ENCODE measurements around the gene TFDP3.

TFDP3 gene

DNA sequence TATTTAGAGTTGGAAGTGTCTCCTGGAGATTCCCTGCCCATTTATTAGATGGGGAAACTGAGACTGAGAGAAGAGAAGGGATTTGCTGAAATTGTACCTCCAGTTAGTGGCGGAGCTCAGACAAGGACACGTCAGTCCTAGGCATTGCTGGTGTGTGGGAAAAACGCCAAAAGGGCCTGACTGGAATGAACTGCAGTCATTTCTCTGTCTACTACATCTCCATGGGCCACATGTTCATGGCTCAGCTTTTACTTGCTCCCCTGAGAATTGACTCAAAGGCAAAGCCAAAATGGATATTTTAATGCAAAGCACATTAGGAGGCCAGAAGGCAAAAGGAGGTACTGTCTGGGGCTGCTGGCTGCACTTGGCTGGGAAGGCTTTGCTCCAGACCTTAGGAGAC lies 3.9 kb downstream of the TFDP3 start:
- H3K4me3 ChIP-seq (ENCODE audit: low read length): no peak overlapping the region
- no peak for TF ChIP-seq ZNF274 (IDR thresholded peaks at IDR 0.05; ENCODE audit: low read depth, low read length)

DNA sequence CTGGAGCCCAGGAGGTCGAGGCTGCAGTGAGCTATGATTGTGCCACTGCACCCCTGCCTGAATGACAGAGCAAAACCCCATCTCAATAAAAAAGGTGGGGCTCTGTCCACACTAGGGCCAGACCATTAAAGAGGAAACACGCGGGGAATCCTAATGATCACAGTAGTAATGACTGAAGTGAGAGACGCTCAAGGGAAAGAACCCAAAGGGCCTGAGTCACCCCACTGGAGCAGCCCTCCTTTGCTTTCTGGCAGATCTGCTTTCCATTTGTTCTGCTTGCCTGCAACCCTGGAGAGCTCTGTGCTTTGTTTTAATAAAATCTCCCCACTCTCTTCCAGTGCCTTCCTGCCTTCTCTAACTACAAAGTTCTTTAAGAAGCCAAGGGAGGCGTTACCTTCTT lies 5.0 kb downstream of the TFDP3 start:
- no peak for TF ChIP-seq ZNF274 (IDR thresholded peaks at IDR 0.05; ENCODE audit: low read depth, low read length)
- no peak overlapping the region for H3K4me3 ChIP-seq (ENCODE audit: low read length)

DNA sequence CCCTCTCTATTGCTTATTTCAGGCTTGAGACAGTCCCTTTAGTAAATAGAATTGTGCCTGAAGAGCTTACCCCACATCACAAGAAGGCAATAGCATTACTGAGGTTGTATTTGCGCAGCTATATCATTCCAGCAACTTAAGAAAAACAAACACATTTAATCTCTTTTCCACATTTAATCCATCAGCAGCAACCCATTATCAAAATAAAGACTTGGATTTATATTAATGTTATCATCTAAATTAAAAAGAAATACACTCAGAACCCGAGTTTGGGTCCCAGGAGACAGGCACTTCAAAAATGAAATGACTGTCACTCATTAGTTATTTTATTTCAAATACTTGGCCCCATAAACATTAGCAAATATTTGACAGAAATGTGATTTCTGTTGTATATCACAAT lies 10.4 kb downstream of the TFDP3 start:
- H3K4me3 ChIP-seq (ENCODE audit: low read length): no peak overlapping the region
- TF ChIP-seq ZNF274 (IDR thresholded peaks at IDR 0.05; ENCODE audit: low read depth, low read length): no peak

DNA sequence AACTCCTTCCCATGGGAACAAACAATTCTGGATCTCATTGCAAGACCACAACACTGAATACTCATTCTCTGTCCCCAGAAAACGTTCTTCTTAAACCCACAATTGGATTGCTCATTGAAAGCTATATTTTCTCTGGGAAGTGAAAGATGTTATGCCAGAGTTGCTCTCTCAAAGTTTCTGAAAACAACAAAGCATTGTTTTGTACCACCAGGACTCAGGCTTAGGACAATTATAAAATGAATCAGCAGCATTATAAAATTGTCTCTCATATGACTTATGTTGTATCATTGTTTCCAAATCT lies 26.5 kb downstream of the TFDP3 start:
- H3K4me3 ChIP-seq (ENCODE audit: low read length): no peak overlapping the region
- no peak for TF ChIP-seq ZNF274 (IDR thresholded peaks at IDR 0.05; ENCODE audit: low read depth, low read length)

DNA sequence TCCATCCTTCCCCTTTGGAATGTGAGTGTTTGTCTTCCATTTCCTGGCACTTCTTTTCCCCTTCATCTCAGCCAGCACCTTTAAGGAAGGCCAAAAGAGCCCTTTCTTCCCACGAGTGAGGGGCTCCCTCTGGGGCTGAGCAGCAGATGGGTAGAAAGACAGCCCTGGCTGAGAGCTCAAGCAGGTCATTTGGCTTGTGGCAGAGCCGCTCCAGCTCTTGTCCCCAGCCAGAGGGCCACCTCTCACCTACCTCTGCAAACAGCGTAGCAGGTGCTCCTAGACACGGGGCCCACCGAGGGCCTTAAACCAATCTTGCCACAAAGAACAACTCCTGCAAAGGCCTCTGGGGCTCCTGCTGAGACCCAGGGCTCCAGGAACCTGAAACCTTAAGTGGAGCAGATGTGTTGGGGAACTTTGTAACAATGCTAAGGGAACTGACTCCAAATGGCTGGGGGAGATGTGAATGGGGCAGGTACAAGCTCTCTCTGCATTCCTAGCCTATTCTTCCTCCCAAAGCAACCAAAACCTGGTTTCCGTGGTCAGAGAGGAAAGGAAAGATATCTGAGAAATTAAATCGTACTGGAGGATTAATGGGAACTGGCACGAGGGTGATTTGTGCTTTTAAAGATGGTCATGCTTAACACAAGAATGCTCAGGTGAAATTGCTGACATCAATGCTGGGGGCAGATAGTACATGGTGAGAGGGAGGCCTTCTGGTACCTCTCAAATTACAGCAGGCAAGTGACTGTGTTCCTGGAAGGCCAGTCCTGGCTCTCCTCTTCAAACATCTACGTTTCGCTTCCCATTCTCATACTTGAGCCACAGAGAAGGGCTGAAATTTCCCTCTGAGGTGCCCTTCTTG lies 27.0 kb downstream of the TFDP3 start:
- H3K4me3 ChIP-seq (ENCODE audit: low read length): no peak overlapping the region
- TF ChIP-seq ZNF274 (IDR thresholded peaks at IDR 0.05; ENCODE audit: low read depth, low read length): no peak

DNA sequence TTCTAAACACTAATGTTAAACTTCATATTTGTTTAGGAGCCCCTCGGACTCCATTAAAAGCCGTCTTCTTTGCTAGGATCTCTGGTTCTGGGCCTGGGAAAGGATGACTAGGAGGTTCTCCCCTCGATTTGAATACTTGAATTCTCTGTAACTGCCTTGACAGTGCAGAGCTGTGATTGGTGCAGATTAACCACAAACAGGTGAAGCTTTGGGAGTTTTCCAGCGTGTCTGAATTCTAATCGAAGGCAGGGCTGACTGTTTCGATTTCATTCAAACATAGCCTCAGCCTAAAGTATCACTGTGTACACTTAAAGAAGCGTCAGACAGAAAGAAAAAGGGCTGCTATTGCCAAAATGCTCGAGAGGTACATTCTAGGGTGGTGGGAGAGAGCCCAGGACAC lies 29.0 kb downstream of the TFDP3 start:
- no peak for TF ChIP-seq ZNF274 (IDR thresholded peaks at IDR 0.05; ENCODE audit: low read depth, low read length)

DNA sequence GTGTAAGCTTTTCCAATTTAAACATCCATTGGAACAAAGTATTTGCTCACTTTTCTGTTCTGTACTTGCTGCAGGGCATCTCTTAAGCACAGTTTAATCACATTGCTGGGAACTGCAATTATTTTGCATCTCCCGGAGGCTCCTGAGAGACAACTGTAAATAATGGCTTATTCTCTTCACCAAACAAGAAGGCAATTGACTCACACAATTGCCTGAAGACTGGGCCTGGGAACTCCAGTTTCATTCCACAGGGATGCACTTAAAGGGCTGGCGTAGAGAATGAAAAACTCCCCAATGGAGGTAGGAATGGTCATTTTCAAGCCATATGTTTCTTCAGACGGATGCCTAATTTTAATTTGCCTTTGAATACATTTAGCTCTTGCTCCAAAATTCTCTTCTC lies 29.5 kb downstream of the TFDP3 start:
- no peak overlapping the region for H3K4me3 ChIP-seq (ENCODE audit: low read length)
- no peak for TF ChIP-seq ZNF274 (IDR thresholded peaks at IDR 0.05; ENCODE audit: low read depth, low read length)

More for the DNA sequence above, 29.0 kb downstream of the TFDP3 start:
- no peak overlapping the region for H3K4me3 ChIP-seq (ENCODE audit: low read length)

DNA sequence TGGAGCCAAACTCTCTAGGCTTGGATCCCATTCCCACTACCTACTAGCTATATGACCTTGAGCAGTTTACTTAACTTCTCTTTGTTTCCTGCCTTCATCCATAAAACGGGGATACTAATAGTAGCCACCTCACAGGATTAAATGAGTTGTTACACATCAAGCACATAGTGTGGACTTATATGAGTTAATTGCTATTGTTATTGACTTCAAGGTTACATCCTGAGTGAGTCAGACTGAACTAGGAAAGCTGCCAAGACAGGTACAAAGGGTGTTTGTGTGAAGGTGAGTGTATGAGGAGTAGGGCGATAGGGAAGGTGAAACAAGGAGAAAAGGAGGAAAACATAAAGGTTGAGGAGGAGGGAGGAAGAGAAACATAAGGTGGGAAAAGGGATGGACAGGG lies 32.2 kb downstream of the TFDP3 start:
- no peak overlapping the region for H3K4me3 ChIP-seq (ENCODE audit: low read length)
- TF ChIP-seq ZNF274 (IDR thresholded peaks at IDR 0.05; ENCODE audit: low read depth, low read length): no peak

DNA sequence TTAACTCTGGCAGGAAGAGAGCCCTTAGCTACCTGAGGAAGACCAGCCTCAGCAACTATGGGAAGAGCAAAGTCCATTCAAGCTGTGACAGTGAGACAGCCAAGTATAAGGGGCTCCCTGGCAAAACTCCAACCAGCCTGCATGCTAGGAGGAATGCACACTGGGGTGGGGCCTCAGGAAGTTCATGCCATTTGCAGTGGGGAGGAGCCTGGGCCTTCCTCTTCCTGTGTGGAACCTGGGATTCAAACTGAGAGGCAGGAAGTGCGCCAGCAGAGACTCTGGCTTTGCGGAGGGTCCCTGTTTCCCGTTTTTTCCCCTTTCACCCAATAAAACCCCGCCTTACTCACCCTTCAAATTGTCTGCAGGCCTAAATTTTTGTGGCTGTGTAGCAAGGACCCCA lies 33.0 kb downstream of the TFDP3 start:
- TF ChIP-seq ZNF274 (IDR thresholded peaks at IDR 0.05; ENCODE audit: low read depth, low read length): no peak
- H3K4me3 ChIP-seq (ENCODE audit: low read length): no peak overlapping the region

DNA sequence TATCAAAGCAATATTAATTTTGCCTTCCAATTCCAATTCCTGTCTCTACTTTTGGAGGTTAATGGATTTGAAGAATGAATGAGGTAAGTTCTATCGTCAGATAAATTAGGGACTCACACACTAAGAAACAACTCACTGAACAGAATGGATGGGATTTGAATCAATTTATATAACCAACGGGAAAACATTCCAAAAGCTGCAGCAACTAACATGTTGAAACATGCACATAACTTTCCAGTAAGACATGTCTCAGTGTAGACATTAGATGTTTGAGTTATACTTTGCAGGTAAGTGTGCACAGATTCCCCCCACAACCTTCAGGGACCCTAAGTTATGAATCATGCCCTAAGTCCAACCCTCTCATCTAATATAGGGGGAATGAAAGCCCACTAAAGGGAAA lies 34.3 kb downstream of the TFDP3 start:
- no peak for TF ChIP-seq ZNF274 (IDR thresholded peaks at IDR 0.05; ENCODE audit: low read depth, low read length)
- H3K4me3 ChIP-seq (ENCODE audit: low read length): no peak overlapping the region

DNA sequence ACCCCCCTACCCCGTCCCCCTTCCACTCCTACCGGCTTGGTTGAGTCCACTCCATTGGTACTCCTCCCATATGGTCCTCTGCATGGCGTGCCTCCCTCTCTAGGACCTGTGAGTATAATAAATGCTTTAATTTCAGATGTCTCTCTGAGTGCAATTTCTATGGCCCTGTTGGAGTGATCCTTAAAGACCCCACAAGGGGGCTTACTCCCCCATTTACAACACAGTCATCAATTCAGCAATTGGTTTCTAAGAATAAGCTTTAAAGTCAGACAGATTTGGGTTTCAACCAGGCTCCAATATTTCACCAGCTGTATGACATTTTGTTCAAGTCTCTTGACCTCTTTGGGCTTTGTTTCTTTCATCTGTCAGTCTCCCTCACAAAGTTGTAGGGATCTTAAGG lies 38.7 kb downstream of the TFDP3 start:
- no peak overlapping the region for H3K4me3 ChIP-seq (ENCODE audit: low read length)
- no peak for TF ChIP-seq ZNF274 (IDR thresholded peaks at IDR 0.05; ENCODE audit: low read depth, low read length)

DNA sequence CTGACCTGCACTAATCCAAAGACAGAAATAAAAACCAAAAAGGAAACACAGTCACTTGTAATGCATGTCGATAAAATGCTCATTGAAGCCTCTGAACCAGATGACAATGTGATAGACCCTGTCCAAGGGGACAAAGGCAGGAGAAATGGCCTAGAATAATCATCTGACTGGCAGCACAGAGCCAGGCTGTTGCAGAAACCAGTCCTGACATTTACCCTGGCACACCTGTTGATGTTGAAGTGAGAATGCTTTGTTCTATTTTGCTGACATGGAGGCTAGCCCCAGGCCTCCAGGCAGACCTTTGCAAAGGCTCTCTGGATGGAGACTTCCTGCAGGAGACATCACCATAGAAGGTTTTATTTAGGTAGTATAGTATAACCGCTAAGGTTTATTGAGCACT lies 41.0 kb downstream of the TFDP3 start:
- no peak overlapping the region for H3K4me3 ChIP-seq (ENCODE audit: low read length)
- no peak for TF ChIP-seq ZNF274 (IDR thresholded peaks at IDR 0.05; ENCODE audit: low read depth, low read length)

DNA sequence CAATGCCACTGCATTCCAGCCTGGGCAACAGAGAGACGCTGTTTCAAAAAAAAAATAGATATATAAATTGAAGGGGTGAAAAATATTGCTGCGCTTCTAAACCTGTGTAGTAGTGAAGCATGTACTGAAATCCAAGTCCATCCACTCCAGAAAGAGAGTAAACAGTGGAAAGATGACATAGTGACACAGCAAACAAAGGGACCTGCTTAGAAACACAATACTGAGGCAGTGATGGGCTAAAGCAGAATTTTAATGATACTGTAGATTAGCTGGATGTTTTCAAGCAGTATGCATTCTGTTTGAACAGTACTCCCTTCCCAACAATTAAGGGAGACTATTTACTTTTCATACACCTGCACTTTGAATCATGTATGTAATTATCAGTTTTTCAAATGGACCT lies 42.5 kb downstream of the TFDP3 start:
- TF ChIP-seq ZNF274 (IDR thresholded peaks at IDR 0.05; ENCODE audit: low read depth, low read length): no peak
- no peak overlapping the region for H3K4me3 ChIP-seq (ENCODE audit: low read length)

DNA sequence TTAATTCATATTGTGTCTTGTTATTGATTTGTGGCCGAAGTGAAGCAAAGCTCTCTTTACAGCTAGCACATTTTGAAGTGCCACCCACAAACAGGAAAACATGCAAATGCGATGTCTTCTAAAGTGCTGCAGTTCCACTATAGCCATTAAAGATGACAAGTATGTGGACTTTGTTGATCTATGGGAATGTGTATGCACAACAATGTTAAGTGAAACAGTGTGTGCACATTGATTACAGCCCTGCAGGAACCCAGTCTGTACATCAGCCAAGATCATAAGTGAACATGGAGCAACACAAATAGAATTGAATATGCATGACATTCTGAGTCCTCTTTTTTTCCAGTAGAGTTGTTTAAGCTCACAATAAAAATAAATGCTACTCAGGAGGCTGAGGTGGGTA lies 43.0 kb downstream of the TFDP3 start:
- no peak overlapping the region for H3K4me3 ChIP-seq (ENCODE audit: low read length)
- no peak for TF ChIP-seq ZNF274 (IDR thresholded peaks at IDR 0.05; ENCODE audit: low read depth, low read length)

DNA sequence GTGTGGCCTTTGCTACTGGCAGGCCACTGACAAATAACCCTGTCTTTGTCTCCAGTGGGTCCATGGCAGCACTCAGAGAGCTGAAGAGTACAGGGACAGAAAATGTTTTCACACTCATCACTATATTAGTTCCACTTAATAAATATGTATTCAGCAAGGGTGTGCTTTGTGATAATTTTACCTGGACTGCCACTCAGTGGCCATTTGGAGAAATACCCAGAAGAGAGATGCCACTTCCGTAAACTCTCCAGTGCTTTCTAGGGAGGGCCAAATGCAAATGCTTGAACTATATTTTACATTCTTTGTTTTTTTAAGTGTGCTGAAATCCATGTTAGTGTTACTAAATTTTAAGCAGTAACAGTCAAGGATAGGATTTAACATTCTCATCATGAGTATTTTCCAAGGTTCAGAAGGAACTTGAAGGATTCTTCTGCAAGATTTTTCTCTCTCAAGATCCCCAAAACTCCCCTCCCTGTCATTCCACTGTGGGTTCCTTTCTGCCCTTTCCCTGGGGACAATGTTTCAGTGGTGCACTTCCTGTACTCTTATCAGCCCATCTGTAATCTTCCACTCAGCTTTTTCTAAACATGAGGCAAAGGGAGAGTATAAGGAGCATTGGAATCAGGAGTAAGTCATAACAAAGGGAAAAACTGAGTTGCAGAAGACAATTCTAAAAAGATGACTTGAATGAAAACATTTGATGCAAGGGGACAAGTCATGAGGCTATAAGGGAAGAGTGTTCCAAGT lies 46.0 kb downstream of the TFDP3 start:
- H3K4me3 ChIP-seq (ENCODE audit: low read length): no peak overlapping the region
- TF ChIP-seq ZNF274 (IDR thresholded peaks at IDR 0.05; ENCODE audit: low read depth, low read length): no peak
